Measurements from ENCODE around the gene SMIM38. TPM values are rescaled to one million over a fixed set of nuclear protein-coding genes. Genes with fewer than 3 reads are reported as not detected.

SMIM38 gene
- total RNA-seq, 1 donor from 2014 or later, result 0.26 TPM

GRCh38 chr11:69187540-69188065 is 31.9 kb downstream of the SMIM38 start:
- DNase-seq (ENCODE audit: low read depth) (no peak), FAIRE-seq (no peak)
- Histone ChIP-seq H3K4me3 (ENCODE audit: low read depth, low read length) (no peak overlapping the region), H3K27me3 (ENCODE audit: control insufficient read depth, insufficient read depth, low read length) (peaks cover 2% of the 10 kb centered on the region), H3K36me3 (ENCODE audit: control insufficient read depth, insufficient read depth, low read length) (no peaks in the 10 kb centered on the region)
- TF ChIP-seq, protein P1, sequence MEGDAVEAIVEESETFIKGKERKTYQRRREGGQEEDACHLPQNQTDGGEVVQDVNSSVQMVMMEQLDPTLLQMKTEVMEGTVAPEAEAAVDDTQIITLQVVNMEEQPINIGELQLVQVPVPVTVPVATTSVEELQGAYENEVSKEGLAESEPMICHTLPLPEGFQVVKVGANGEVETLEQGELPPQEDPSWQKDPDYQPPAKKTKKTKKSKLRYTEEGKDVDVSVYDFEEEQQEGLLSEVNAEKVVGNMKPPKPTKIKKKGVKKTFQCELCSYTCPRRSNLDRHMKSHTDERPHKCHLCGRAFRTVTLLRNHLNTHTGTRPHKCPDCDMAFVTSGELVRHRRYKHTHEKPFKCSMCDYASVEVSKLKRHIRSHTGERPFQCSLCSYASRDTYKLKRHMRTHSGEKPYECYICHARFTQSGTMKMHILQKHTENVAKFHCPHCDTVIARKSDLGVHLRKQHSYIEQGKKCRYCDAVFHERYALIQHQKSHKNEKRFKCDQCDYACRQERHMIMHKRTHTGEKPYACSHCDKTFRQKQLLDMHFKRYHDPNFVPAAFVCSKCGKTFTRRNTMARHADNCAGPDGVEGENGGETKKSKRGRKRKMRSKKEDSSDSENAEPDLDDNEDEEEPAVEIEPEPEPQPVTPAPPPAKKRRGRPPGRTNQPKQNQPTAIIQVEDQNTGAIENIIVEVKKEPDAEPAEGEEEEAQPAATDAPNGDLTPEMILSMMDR (IDR thresholded peaks at IDR 0.05; ENCODE audit: insufficient read depth, low read length, severe bottlenecking), result no peak

- FAIRE-seq, result peak; percentile 70
- no peak for DNase-seq (ENCODE audit: low read depth)
- TF ChIP-seq, protein P1 (IDR thresholded peaks at IDR 0.05; ENCODE audit: insufficient read depth, low read length, severe bottlenecking), result no peak
These were observed 33.3 kb downstream of the SMIM38 start for GRCh38 chr11:69189059-69189458.

DNA sequence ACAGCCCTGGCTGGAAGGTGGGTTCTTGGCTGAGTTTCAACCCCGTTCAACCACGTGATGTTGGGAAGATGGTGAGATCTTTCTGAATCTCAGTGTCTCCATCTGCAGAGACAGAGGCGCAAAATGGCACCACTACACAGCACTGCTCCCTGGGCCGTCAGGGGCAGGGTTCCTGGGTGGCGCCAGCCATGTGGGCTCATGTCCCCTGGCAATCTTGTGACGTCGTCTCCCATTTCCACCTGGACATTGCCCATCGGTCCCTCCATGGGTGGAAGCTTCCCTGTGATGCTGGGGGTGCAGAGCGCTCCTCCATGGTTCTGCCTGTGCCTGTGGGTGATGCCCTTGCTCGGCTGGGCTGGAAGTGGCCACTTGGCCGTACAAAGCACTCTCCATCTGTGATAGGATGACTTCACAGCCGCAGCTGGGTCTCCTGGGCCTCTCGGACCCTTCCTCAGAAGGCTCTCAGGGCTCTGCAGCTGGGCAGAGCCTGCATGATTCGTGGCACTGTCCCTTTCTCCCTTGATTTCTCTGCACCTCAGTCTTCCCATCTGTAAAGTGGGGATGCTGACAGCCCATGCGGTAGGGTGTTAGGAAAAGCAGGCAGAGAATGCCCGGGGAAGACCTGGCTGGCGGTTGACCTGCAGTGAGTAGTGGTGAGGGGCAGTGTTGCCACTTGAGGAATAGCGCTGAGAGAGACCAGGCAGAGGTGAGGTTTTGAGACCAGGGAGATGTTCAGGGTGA is 35.2 kb downstream of the SMIM38 start:
- no peak for FAIRE-seq
- DNase-seq (ENCODE audit: low read depth), result no peak
- Histone ChIP-seq H3K36me3 (ENCODE audit: control insufficient read depth, insufficient read depth, low read length) (no peaks in the 10 kb centered on the region), H3K27me3 (ENCODE audit: control insufficient read depth, insufficient read depth, low read length) (peaks cover 2% of the 10 kb centered on the region), H3K4me3 (ENCODE audit: low read depth, low read length) (no peak overlapping the region)
- TF ChIP-seq, protein P1 (IDR thresholded peaks at IDR 0.05; ENCODE audit: insufficient read depth, low read length, severe bottlenecking), result no peak

More at GRCh38 chr11:69189059-69189458, 33.3 kb downstream of the SMIM38 start:
- Histone ChIP-seq H3K27me3 (ENCODE audit: control insufficient read depth, insufficient read depth, low read length) (peaks cover 2% of the 10 kb centered on the region), H3K36me3 (ENCODE audit: control insufficient read depth, insufficient read depth, low read length) (no peaks in the 10 kb centered on the region), H3K4me3 (ENCODE audit: low read depth, low read length) (no peak overlapping the region)

DNA sequence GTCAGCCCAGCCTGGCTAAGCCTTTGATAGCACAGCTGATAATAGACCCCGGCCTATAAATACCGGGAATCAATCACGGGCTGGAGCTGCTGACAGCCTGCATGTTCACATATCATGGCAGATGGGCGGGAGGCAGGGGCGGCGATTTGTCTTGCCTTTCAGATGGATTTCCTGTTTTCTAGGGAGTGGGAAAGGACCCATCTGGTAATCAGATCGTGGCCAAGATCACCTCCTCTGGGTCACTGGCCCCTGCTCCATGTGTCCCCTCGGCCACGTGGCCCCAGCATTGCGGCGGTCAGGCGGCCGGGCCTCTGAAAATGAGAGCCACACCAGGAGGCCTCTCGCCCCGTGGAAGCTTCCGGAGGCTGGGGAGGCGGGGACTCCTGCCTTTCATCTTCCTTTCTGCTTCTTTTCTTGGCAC is 36.6 kb downstream of the SMIM38 start:
- H3K36me3 ChIP-seq (ENCODE audit: control insufficient read depth, insufficient read depth, low read length), result no peaks in the 10 kb centered on the region
- DNase-seq (ENCODE audit: low read depth), result no peak
- TF ChIP-seq, protein P1 (IDR thresholded peaks at IDR 0.05; ENCODE audit: insufficient read depth, low read length, severe bottlenecking), result no peak
- FAIRE-seq, result no peak
- H3K27me3 ChIP-seq (ENCODE audit: control insufficient read depth, insufficient read depth, low read length), result no peaks in the 10 kb centered on the region
- no peak overlapping the region for H3K4me3 ChIP-seq (ENCODE audit: low read depth, low read length)

DNA sequence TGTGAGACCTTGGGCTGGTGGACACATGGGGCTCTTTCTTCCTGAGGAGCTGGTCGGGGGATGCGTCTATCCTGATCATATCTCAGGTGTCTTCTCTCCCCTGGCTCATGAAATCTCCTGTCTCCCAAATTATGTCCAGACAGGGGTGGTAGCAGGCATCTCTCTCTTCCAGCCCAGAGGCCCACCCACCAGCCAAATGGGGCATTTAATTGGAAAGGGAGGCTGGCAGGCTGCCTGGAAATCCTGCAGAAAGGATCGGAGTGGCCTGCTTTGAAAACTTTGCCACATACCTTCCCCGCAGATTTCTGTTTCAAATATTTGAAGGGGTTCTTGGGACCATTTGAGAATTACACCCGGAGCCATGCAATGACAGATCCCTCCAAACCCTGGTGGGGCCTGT is 37.4 kb downstream of the SMIM38 start:
- DNase-seq (ENCODE audit: low read depth), result no peak
- FAIRE-seq, result no peak
- TF ChIP-seq, protein P1 (IDR thresholded peaks at IDR 0.05; ENCODE audit: insufficient read depth, low read length, severe bottlenecking), result no peak
- no peaks in the 10 kb centered on the region for H3K36me3 ChIP-seq (ENCODE audit: control insufficient read depth, insufficient read depth, low read length)
- no peak overlapping the region for H3K4me3 ChIP-seq (ENCODE audit: low read depth, low read length)
- peaks cover 1% of the 10 kb centered on the region for H3K27me3 ChIP-seq (ENCODE audit: control insufficient read depth, insufficient read depth, low read length)
